Activated CD8-positive, alpha-beta T cell treated with anti-CD3 and anti-CD28 coated beads for 36 hours (primary cell): Measurements from ENCODE around the gene ABHD2. TPM values are rescaled to one million over a fixed set of nuclear protein-coding genes. Genes with fewer than 3 reads are reported as not detected.

ENCODE experiments used
- ATAC-seq: fragments of 200-7000 bp; cut with Tn5 transposase; one replicate; pipeline ENCODE4 v1.10.0; 2021; ENCODE audit warnings: mild to moderate bottlenecking, moderate library complexity
- CTCF ChIA-PET: fragments of 350-600 bp; sonication (Branson Sonifier 250); formaldehyde crosslinking; loops from one replicate; lab custom pipeline; 2021; ENCODE audit warnings: antibody characterized with exemption; lab: Charles Lee
- POLR2A ChIA-PET: fragments of 350-600 bp; sonication (Branson Sonifier 250); formaldehyde crosslinking; loops from one replicate; lab custom pipeline; 2021; ENCODE audit warnings: antibody characterized with exemption; lab: Charles Lee
- DNase-seq: peaks from one replicate; pipeline ENCODE4 v3.0.0-alpha.2; 2020
- H3K27ac Mint-ChIP-seq: one replicate; pipeline ENCODE4 v1.8.0; 2021; ENCODE audit warnings: mild to moderate bottlenecking, mixed read lengths
- H3K27me3 Mint-ChIP-seq: one replicate; pipeline ENCODE4 v1.8.0; 2021; ENCODE audit warnings: mixed read lengths
- H3K36me3 Mint-ChIP-seq: one replicate; pipeline ENCODE4 v1.8.0; 2021; ENCODE audit warnings: low read depth, mixed read lengths
- H3K4me1 Mint-ChIP-seq: one replicate; pipeline ENCODE4 v1.8.0; 2021; ENCODE audit warnings: low read depth, mixed read lengths
- H3K4me3 Mint-ChIP-seq: one replicate; pipeline ENCODE4 v1.8.0; 2021; ENCODE audit warnings: mild to moderate bottlenecking, moderate library complexity, mixed read lengths
- H3K9me3 Mint-ChIP-seq: one replicate; pipeline ENCODE4 v1.8.0; 2021; ENCODE audit warnings: mixed read lengths
- intact Hi-C: fragments of 100-400 bp; cut with micrococcal nuclease; formaldehyde crosslinking; loops from one replicate; pipeline ENCODE4 v1.10.0; 2022
- total RNA-seq, 2 experiments: library from RNA; stranded (reverse); gene quantifications; one replicate each; pipeline ENCODE4 v1.2.3, GENCODE V29; 2021
- TF ChIP-seq, protein P1 (sequence below): fragments of 200-600 bp; IDR thresholded peaks from one replicate; pipeline ENCODE4 v1.8.0; 2022; ENCODE audit warnings: antibody characterized with exemption, mild to moderate bottlenecking

Gene ABHD2
- total RNA-seq, 2 experiments from 2014 or later: 36.8 to 38.9 TPM

DNA sequence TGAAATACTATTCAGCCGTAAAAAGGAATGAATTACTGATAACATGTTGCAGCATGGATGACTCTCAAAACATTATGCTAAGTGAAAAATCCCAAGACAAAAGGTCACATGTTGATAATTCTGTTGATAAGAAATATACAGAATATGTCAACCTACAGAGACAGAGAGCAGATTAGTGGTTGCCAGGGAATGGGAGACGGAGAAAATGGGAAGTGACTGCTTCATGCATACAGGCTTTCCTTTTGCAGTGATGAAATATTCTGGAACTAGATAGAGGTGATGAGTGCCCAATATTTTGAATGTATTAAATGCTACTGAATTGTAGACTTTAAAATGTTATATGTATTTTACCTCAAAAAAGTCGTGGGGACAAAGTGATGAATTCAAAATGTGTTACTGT, 56.2 kb downstream of the ABHD2 start:
- TF ChIP-seq, protein P1, sequence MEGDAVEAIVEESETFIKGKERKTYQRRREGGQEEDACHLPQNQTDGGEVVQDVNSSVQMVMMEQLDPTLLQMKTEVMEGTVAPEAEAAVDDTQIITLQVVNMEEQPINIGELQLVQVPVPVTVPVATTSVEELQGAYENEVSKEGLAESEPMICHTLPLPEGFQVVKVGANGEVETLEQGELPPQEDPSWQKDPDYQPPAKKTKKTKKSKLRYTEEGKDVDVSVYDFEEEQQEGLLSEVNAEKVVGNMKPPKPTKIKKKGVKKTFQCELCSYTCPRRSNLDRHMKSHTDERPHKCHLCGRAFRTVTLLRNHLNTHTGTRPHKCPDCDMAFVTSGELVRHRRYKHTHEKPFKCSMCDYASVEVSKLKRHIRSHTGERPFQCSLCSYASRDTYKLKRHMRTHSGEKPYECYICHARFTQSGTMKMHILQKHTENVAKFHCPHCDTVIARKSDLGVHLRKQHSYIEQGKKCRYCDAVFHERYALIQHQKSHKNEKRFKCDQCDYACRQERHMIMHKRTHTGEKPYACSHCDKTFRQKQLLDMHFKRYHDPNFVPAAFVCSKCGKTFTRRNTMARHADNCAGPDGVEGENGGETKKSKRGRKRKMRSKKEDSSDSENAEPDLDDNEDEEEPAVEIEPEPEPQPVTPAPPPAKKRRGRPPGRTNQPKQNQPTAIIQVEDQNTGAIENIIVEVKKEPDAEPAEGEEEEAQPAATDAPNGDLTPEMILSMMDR: no peak
- POLR2A ChIA-PET: no interaction called here
- CTCF ChIA-PET: interaction anchor here (1.3 kb wide), 1 partner anchor 12 kb away, joined by 3 read pairs; no protein-coding TSS in a partner anchor
- intact Hi-C loops: no loop called here
- Mint-ChIP-seq H3K4me1 (peaks cover 32% of the 10 kb centered on the region), H3K27ac (peak overlapping the region; percentile 42), H3K9me3 (no peaks in the 10 kb centered on the region), H3K36me3 (peaks cover 16% of the 10 kb centered on the region), H3K4me3 (no peak overlapping the region), H3K27me3 (no peaks in the 10 kb centered on the region)
- DNase-seq: no peak
- no peak for ATAC-seq

DNA sequence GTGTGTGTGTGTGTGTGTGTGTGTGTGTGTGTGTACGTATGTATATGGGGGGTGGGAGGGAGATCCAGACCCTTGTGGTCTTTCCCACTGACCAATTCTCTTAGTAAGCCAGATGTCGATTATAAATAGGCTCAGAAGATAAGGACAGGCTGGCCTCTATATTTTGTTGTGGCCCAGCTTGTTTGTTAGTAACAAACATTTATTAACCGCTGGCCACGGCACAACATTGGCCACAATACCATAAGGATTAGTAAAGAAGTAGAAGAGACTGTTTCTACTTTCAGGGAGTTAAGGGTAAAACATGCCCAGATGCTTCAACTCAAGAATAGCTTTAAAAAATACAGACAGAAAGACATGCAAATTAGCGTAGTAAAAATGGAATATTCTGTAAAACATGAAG, 58.1 kb downstream of the ABHD2 start:
- TF ChIP-seq, protein P1: no peak
- intact Hi-C loops: no loop called here
- no peaks in the 10 kb centered on the region for H3K9me3 Mint-ChIP-seq
- ChIA-PET POLR2A (interaction anchor here (1.8 kb wide), 1 partner anchor 21 kb away, joined by 10 read pairs; no protein-coding TSS in a partner anchor), CTCF (interaction anchor here (1.0 to 2.3 kb wide), 11 partner anchors 13 to 268 kb away, joined by 3 to 10 read pairs (median 4); no protein-coding TSS in a partner anchor)
- no peaks in the 10 kb centered on the region for H3K27me3 Mint-ChIP-seq
- no peak overlapping the region for H3K27ac Mint-ChIP-seq
- DNase-seq (no peak), ATAC-seq (no peak)
- no peak overlapping the region for H3K4me3 Mint-ChIP-seq
- H3K4me1 Mint-ChIP-seq: peaks cover 25% of the 10 kb centered on the region
- H3K36me3 Mint-ChIP-seq: peaks cover 9% of the 10 kb centered on the region

DNA sequence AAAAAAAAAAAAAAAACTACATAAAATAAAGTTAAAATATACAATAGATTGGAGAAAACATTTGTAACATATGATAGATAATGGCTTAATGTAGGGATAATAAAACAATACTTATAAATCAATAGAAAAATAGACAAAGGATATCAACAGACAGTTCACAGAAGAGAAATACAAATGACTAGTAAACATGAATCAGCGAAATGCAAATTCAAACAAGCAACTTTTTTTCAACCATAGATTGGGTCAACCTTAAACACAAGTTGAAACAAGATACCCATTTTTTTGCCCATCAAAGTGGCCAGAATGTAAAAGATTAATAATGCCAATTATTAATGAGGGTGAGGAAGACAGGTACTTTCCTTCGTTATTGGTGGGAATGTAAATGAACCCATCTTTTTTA, 59.9 kb downstream of the ABHD2 start:
- H3K27ac Mint-ChIP-seq: no peak overlapping the region
- CTCF ChIA-PET: no interaction called here
- ATAC-seq: no peak
- peaks cover 15% of the 10 kb centered on the region for H3K4me1 Mint-ChIP-seq
- intact Hi-C loops: no loop called here
- POLR2A ChIA-PET: no interaction called here
- no peaks in the 10 kb centered on the region for H3K9me3 Mint-ChIP-seq
- TF ChIP-seq, protein P1: no peak
- no peak overlapping the region for H3K4me3 Mint-ChIP-seq
- H3K36me3 Mint-ChIP-seq: peaks cover 15% of the 10 kb centered on the region
- no peaks in the 10 kb centered on the region for H3K27me3 Mint-ChIP-seq
- DNase-seq: no peak

GRCh38 chr15:89149501-89150101, 61.3 kb downstream of the ABHD2 start:
- peaks cover 15% of the 10 kb centered on the region for H3K36me3 Mint-ChIP-seq
- TF ChIP-seq, protein P1: no peak
- CTCF ChIA-PET: interaction anchor here (0.7 to 5.2 kb wide), 10 partner anchors 12 to 245 kb away, joined by 3 to 30 read pairs (median 4); no protein-coding TSS in a partner anchor
- POLR2A ChIA-PET: interaction anchor here (1.0 to 1.6 kb wide), 2 partner anchors 18 to 92 kb away, joined by 4 read pairs; no protein-coding TSS in a partner anchor
- no peak overlapping the region for H3K27ac Mint-ChIP-seq
- ATAC-seq (no peak), DNase-seq (no peak)
- no peaks in the 10 kb centered on the region for H3K27me3 Mint-ChIP-seq
- H3K4me1 Mint-ChIP-seq: peaks cover 4% of the 10 kb centered on the region
- no peaks in the 10 kb centered on the region for H3K9me3 Mint-ChIP-seq
- no peak overlapping the region for H3K4me3 Mint-ChIP-seq
- intact Hi-C loops: no loop called here

- no peak for DNase-seq
- TF ChIP-seq, protein P1: no peak
- H3K9me3 Mint-ChIP-seq: no peaks in the 10 kb centered on the region
- ChIA-PET POLR2A (interaction anchor here (1.0 to 1.6 kb wide), 2 partner anchors 18 to 93 kb away, joined by 4 read pairs; no protein-coding TSS in a partner anchor), CTCF (interaction anchor here (1.0 to 5.2 kb wide), 9 partner anchors 13 to 246 kb away, joined by 3 to 30 read pairs (median 4); no protein-coding TSS in a partner anchor)
- H3K4me3 Mint-ChIP-seq: no peak overlapping the region
- H3K27me3 Mint-ChIP-seq: no peaks in the 10 kb centered on the region
- intact Hi-C loops: no loop called here
- ATAC-seq: no peak
- peaks cover 17% of the 10 kb centered on the region for H3K36me3 Mint-ChIP-seq
- H3K27ac Mint-ChIP-seq: no peak overlapping the region
- H3K4me1 Mint-ChIP-seq: peaks cover 3% of the 10 kb centered on the region
Observed at GRCh38 chr15:89150287-89150686, 62.0 kb downstream of the ABHD2 start.
